GM19395 (cell line): Measurements from ENCODE around the gene EFL1.

Experiments
- ATAC-seq: cut with Tn5 transposase; IDR thresholded peaks from one replicate; pipeline ENCODE4 v1.9.1; 2021; ENCODE audit warnings: mild to moderate bottlenecking, moderate library complexity; ENCODE audit not compliant: unreplicated experiment

The EFL1 gene

GRCh38 chr15:82128401-82129148 lies 134.0 kb downstream of the EFL1 start:
- ATAC-seq: peak; percentile 82

DNA sequence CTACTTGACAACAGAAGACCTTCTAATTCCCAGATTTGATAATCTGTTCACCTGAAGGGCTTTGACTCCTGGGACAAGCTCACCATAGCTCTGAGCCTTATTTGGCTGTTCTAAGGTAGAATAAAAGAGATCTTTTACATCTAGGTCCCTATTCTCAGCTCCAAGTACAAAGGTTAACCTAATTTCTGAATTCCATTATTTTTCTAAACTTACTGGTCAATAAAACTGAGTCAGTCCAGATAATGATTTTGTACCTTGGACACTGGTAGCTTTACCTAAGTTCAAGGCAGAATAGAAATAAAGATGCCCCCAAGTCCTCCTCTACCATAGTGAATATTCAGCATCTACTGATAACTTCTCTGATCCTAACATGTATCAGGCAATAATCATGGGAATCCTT lies 135.0 kb downstream of the EFL1 start:
- ATAC-seq: no peak

DNA sequence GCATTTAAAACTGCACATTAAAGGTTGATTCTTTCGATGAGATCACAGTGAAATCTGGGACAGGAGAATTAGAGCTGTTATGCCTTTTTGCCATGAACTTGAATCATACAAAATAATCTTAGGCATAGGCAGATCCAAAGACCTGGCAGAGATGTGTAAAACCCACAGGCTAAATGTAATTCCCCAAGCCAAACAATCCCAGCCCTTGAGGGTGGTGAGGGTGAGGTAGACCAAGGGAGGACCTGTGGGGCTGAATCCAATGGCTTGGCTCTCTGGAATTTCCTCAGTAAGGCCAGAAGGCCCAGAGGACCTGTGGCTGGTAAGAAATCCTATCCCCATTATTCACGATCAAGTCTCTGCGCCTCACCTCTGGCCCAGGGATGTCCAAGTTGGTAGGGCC lies 136.2 kb downstream of the EFL1 start:
- ATAC-seq: no peak

DNA sequence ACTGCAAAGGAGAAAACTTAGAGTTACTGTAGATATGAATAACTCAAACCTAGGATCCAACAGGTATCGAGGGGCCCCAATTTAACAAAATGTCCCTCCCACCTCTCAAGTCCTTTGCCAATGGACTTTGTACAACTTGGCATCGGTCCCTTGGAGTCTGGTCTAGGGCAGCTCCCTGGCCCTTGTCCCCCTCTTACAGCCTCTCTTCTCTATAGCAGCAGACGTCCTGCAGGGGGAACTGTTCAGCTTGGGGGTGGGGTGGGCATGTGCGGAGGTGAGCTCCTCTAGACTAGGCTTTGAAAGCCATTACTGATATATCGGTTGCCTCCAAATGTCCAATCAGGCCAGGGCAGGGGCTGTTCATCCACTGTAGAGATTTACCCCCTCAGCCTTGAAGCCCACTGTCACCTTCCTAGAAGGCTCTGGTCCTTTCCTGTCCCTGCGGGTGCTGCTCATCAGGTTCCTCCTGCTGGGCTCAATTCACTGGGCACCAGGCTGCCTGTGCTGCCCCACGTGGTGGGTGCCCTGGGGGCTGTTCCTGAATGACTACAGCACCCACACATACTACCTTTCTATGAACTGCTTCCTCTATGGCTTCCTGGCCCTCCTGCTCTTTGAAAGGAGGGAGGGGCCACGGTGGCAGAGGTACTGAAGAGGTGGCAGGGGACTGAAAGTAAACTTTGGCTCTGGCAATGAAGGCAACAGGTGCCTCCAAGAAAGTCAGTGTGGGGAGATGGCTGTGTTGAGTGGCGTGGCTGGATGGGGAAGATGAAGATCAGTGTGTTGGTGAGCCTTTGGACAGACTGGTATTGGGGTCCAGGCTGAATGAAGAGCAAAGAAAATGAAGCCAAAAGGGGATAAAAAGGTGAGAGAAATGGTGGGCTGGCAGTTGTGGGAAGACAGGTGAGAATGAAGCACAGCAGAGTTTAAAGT lies 137.9 kb downstream of the EFL1 start:
- no peak for ATAC-seq

DNA sequence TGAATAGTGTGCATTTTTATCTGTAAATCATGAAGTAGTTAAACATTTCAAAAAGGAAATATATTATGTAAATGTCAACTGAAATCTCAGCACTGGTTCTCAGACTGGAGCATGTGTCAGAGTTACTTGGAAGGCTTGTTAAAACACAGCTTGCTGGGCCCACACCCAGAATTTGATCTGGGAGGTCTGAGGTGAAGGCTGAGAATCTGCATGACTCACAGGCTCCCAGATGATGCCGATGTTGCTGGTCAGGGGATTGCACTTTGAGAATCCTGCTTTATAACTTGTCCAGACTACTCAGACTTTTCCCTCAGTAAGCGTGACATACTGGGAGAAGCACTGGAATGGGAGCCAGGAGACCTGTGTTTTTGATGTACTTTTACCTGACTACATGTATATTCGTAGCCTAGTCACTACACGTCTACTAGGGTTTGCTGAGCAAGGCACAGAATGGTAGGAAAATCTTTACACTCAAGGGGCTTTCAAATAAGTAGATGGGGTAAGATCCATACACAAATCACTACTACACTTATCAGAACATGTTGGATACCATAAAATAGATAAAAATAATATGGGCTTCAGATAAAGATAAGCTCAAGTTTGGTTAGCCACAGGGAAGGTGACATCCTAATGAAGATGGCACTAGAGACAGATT lies 139.7 kb downstream of the EFL1 start:
- ATAC-seq: no peak

GRCh38 chr15:82118040-82118439 lies 144.5 kb downstream of the EFL1 start:
- ATAC-seq: no peak

GRCh38 chr15:82117296-82117695 lies 145.2 kb downstream of the EFL1 start:
- ATAC-seq: no peak

GRCh38 chr15:82114660-82115059 lies 147.9 kb downstream of the EFL1 start:
- ATAC-seq: no peak

DNA sequence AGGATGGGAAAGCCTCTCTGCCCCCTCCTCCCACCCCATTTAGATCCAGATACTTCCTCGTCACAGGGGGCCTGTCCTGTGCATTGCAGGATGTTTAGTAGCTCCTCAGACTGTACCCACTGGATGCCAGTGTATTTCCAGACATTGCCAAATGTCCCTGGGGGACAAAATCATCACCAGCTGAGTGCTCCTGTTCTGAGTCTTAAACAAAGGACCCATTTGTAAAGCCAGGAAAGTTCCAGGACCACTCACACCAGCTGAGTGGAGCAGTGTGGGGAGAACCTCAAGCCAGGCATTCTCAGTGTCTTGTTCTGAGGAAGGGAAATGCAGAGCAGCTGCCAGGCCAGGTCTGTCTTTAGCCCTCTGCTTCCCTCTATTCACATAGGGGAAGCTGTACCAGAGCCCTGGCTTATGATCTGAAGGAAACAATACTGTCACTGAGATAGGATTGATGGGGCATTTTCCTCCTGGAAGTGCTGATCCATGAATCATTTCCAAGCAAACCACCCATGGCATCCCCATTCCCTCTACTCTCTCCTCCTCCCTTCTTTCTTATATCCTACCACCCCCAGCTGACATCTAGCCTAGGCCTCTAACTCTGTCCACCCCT lies 149.3 kb downstream of the EFL1 start:
- ATAC-seq: no peak

DNA sequence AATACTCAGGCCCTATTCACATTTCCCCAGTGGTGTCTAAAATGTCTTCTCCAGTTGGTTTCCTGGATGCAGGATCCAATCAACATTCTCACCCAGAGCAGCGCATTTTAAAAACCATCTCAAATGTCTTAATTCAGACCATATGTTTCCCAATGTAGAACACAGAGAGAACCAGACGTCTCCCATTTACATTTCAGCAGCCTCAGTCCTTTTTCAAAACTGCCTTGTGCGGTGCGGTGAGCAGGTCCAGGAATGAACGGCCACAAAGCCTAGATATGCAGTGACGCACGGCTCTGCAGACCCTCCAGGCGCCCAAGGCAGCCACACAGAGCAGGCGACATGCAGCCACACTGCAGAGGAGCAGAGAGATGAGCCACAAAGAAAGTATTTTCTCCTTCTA lies 150.6 kb downstream of the EFL1 start:
- ATAC-seq: no peak

DNA sequence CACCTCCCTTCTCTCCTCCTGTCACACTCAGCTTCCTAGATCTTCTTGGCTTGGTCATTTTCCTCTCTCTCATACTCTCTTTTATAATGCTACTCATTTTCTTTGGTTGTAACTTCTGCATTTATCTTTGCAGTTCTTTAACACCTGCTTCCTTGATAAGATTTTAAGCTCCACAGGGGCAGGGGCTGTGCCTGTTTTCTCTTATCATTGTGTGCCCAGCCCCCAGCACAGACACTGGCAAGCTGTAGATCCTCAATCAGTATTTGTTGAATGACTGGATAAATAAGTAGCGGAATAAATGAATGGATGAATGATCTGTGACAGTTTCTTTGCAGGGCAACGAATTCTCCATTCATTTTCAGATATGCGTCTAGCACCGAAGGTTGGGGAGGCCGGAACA lies 152.4 kb downstream of the EFL1 start:
- no peak for ATAC-seq

GRCh38 chr15:82108489-82109078 lies 153.9 kb downstream of the EFL1 start:
- ATAC-seq: peak; percentile 92

- no peak for ATAC-seq
Observed at GRCh38 chr15:82106679-82107078, 155.9 kb downstream of the EFL1 start.

- no peak for ATAC-seq
Observed at GRCh38 chr15:82105451-82106215, 156.9 kb downstream of the EFL1 start.

DNA sequence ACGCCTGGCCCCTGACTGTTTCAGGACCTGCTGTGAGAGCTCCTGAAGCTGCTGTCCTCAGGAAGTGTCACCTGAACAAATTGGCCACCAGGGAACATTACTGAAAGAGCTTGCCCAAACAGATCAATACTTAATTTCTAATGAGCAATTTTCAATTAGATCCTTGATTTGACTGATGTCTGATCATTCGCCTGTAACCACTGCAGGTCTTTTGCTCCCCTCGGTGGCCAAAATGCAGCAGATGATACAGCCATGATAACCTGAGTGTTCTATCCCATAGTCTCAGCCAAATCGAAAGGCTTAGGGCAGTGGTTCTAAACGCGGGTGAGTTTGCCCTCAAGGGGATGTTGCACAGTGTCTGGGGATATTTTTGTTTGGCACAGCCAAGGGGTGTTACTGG lies 159.1 kb downstream of the EFL1 start:
- ATAC-seq: no peak

DNA sequence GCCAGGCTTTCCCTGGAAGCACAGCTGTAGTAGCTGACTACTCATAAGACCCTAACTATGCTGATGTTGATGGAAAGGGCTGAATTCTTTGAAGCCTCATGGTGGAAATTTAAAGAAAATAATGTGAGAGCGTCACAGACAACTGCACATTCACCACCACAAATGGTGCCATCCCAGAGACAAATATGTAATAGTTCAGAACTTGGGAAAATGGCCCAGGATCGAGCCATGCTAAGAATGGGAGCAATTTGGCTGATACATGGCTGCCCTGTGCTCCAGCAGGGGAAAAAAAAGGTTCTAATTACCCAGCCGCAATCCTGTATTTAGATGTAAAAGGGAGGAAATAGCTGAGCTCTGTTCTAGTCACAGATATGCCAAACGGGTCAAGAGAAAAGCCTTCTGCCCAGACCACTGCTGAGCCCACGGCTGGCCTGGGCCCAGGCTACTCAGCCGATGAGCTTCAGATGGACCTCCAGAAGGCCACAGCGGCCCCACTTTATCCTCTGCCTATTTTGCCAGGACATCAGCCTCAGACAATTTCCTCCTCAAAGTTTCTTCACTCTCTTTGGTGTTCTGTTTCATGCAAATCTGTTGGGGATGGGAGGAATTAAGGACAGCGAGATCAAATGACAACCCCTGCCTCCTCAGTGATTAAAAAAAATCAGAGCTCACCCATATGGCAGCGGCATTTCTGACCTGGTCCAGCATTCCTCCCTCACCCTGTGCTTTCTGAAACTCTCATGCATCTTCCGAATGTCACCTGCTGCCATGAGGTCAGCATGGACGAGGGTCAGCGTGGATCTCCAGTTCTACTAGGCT lies 162.2 kb downstream of the EFL1 start:
- no peak for ATAC-seq

GRCh38 chr15:82098674-82099073 lies 163.9 kb downstream of the EFL1 start:
- ATAC-seq: no peak

- ATAC-seq: no peak
Observed at GRCh38 chr15:82095803-82096202, 166.7 kb downstream of the EFL1 start.

DNA sequence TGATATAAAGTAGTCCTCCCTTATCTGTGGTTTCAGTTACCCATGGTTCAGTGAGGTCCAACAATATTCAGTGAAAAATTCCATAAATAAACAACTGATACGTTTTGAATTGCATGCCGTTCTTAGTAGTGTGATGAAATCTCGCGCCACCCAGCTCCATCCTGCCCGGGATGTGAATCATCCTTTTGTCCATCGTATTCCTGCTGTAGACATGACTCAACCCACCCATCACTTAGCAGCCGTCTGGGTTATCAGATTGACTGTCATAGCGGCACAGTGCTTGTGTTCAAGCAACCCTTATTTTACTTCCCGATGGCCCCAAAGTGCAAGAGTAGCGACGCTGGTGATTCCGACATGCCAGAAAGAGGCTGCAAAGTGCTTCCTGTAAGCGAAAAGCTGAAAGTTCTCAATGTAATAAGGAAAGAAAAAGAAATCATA lies 168.7 kb downstream of the EFL1 start:
- no peak for ATAC-seq
